ENCODE results near the gene CPM.

DNA sequence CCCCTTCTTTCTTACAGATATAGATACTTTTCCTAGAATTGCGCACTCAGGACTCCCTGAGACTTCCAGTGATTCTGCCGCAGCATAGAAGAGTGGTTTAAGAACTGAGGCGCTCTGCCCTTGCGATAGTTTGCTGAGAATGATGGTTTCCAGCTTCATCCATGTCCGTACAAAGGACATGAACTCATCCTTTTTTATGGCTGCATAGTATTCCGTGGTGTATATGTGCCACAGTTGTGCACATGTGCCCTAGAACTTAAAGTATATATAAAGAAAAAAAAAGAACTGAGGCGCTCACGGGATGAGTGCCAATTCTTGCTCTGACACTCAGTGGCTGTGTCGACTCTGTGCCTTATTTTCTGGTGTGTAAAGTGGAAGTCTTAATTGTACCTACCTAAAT, 1.4 kb upstream of the CPM start:
- TF ChIP-seq, protein P1, sequence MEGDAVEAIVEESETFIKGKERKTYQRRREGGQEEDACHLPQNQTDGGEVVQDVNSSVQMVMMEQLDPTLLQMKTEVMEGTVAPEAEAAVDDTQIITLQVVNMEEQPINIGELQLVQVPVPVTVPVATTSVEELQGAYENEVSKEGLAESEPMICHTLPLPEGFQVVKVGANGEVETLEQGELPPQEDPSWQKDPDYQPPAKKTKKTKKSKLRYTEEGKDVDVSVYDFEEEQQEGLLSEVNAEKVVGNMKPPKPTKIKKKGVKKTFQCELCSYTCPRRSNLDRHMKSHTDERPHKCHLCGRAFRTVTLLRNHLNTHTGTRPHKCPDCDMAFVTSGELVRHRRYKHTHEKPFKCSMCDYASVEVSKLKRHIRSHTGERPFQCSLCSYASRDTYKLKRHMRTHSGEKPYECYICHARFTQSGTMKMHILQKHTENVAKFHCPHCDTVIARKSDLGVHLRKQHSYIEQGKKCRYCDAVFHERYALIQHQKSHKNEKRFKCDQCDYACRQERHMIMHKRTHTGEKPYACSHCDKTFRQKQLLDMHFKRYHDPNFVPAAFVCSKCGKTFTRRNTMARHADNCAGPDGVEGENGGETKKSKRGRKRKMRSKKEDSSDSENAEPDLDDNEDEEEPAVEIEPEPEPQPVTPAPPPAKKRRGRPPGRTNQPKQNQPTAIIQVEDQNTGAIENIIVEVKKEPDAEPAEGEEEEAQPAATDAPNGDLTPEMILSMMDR (conservative IDR thresholded peaks at IDR 0.05; ENCODE audit: low read length): no peak
- no peak for TF ChIP-seq EZH2phosphoT487 (IDR thresholded peaks at IDR 0.05; ENCODE audit: borderline replicate concordance, low read depth, low read length)
